Measurements from ENCODE around the gene IRF6. TPM values are rescaled to one million over a fixed set of nuclear protein-coding genes. Genes with fewer than 3 reads are reported as not detected.

The IRF6 gene
- total RNA-seq, 1 donor from 2014 or later, result 21.2 TPM

- H4K20me1 ChIP-seq (ENCODE audit: insufficient read depth, low read length), result no peaks in the 10 kb centered on the region
- H3K4me1 ChIP-seq (ENCODE audit: insufficient read depth, low read length), result no peaks in the 10 kb centered on the region
- H3K36me3 ChIP-seq (ENCODE audit: insufficient read depth, low read length), result no peaks in the 10 kb centered on the region
- no peak for DNase-seq (ENCODE audit: low read depth)
- Mint-ChIP-seq H3K27me3 (ENCODE audit: low read depth, unreplicated experiment) (peaks cover 27% of the 10 kb centered on the region), H3K36me3 (ENCODE audit: low read depth, unreplicated experiment) (peaks cover 2% of the 10 kb centered on the region), H3K27ac (ENCODE audit: unreplicated experiment) (no peak overlapping the region), H3K9me3 (ENCODE audit: unreplicated experiment) (peaks cover 2% of the 10 kb centered on the region), H3K4me3 (ENCODE audit: unreplicated experiment) (no peak overlapping the region), H3K4me1 (ENCODE audit: low read depth, unreplicated experiment) (peaks cover 13% of the 10 kb centered on the region)
- H3K79me2 ChIP-seq (ENCODE audit: insufficient read depth, low read length), result no peaks in the 10 kb centered on the region
- TF ChIP-seq EZH2 (IDR thresholded peaks at IDR 0.05; ENCODE audit: insufficient read depth, low read length) (no peak), CTCF (IDR thresholded peaks at IDR 0.05; ENCODE audit: insufficient read depth, low read depth, low read length) (no peak)
- no peak for FAIRE-seq
- no peak overlapping the region for H3K9ac ChIP-seq (ENCODE audit: low read length)
- no peak overlapping the region for H3K27ac ChIP-seq (ENCODE audit: low read depth, low read length)
- no peak overlapping the region for H3K4me2 ChIP-seq (ENCODE audit: low read length)
- peaks cover 2% of the 10 kb centered on the region for H3K27me3 ChIP-seq (ENCODE audit: insufficient read depth, low read length)
- H3K9me3 ChIP-seq (ENCODE audit: insufficient read depth, low read depth, low read length), result no peaks in the 10 kb centered on the region
- no peak overlapping the region for H3K4me3 ChIP-seq (ENCODE audit: insufficient read depth, low read depth, low read length)
- H2AFZ ChIP-seq (ENCODE audit: low read depth, low read length), result no peak overlapping the region
These were observed 49.1 kb downstream of the IRF6 start for GRCh38 chr1:209756615-209757445.

DNA sequence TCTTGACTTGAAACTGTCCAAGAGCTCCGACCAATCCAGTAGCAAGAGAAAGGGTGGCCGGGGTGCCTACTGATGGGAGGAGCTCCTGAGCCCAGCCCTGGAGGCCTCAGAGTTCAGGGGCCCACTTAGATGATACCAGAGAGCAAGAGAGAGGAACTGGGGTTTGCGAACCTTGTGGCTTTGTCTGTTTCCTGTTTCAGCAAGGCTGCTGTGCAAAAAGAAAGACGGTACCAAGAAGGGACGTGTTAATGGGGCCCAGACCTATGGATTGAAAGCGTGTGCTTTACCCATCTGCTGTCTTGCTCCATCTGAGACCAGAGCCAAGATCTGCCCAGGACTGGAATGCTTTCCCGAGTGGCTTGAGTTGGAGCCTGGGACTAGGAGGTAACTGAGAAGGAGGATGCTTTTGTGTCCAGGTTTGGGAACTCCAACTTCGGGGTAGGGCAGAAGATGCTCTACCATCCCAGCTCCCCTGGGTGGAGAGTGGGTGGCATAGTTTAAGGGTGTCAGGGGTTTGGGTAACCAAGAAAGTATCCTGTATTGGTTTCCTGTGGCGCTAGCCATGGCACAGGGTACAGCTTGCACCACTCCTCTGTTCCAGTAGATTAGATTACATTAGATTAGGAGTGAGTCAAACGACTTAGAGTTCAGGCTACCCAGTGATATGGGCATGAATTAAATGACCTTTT lies 49.9 kb downstream of the IRF6 start, which contains the start of gene TRAF3IP3:
Gene TRAF3IP3 (plus strand): TSS at position 128 of the 689 bp plus-strand sequence. CDS start 3,987 bp downstream, outside the sequence.
- peaks cover 24% of the 10 kb centered on the region for H3K27me3 Mint-ChIP-seq (ENCODE audit: low read depth, unreplicated experiment)
- Histone ChIP-seq H2AFZ (ENCODE audit: low read depth, low read length) (no peak within 1 kb of the TSS), H3K4me2 (ENCODE audit: low read length) (no peak within 1 kb of the TSS), H3K27ac (ENCODE audit: low read depth, low read length) (no peak within 1 kb of the TSS), H3K9me3 (ENCODE audit: insufficient read depth, low read depth, low read length) (no peaks in the 10 kb centered on the region), H3K79me2 (ENCODE audit: insufficient read depth, low read length) (no peaks in the 10 kb centered on the region), H3K36me3 (ENCODE audit: insufficient read depth, low read length) (no peaks in the 10 kb centered on the region), H3K9ac (ENCODE audit: low read length) (no peak within 1 kb of the TSS), H3K4me3 (ENCODE audit: insufficient read depth, low read depth, low read length) (no peak within 1 kb of the TSS), H4K20me1 (ENCODE audit: insufficient read depth, low read length) (no peaks in the 10 kb centered on the region), H3K4me1 (ENCODE audit: insufficient read depth, low read length) (no peaks in the 10 kb centered on the region), H3K27me3 (ENCODE audit: insufficient read depth, low read length) (peaks cover 2% of the 10 kb centered on the region)
- FAIRE-seq (no peak), DNase-seq (ENCODE audit: low read depth) (no peak)
- TF ChIP-seq CTCF (IDR thresholded peaks at IDR 0.05; ENCODE audit: insufficient read depth, low read depth, low read length), result no peak
- peaks cover 2% of the 10 kb centered on the region for H3K9me3 Mint-ChIP-seq (ENCODE audit: unreplicated experiment)
- no peak within 1 kb of the TSS for H3K27ac Mint-ChIP-seq (ENCODE audit: unreplicated experiment)
- peaks cover 13% of the 10 kb centered on the region for H3K4me1 Mint-ChIP-seq (ENCODE audit: low read depth, unreplicated experiment)
- peaks cover 2% of the 10 kb centered on the region for H3K36me3 Mint-ChIP-seq (ENCODE audit: low read depth, unreplicated experiment)
- H3K4me3 Mint-ChIP-seq (ENCODE audit: unreplicated experiment), result no peak within 1 kb of the TSS
